RWPE2 (cell line): Measurements from ENCODE around the gene FBXW4.

ENCODE experiments used
- ATAC-seq: fragments of 200-7000 bp; cut with Tn5 transposase; 3 replicates; pipeline ENCODE4 v1.9.1; 2021; ENCODE audit warnings: low read depth
- DNase-seq: peaks from one replicate; pipeline ENCODE4 v3.0.0-alpha.2; 2020; ENCODE audit warnings: low spot score
- H3K27ac ChIP-seq: fragments of 450-650 bp; 2 replicates; pipeline ENCODE4 v1.5.1; 2017; ENCODE audit warnings: mild to moderate bottlenecking; ENCODE audit not compliant: poor library complexity, severe bottlenecking
- H3K27me3 ChIP-seq: fragments of 250-450 bp; sonication (Bioruptor Pico); 2 replicates; pipeline ENCODE4 v1.5.1; 2021; ENCODE audit warnings: mild to moderate bottlenecking, moderate library complexity; ENCODE audit not compliant: insufficient read depth, poor library complexity, severe bottlenecking
- H3K36me3 ChIP-seq: fragments of 250-450 bp; sonication (Bioruptor Pico); 2 replicates; pipeline ENCODE4 v1.5.1; 2020; ENCODE audit warnings: low read depth, mild to moderate bottlenecking, moderate library complexity
- H3K4me1 ChIP-seq: fragments of 250-450 bp; sonication (Bioruptor Pico); 2 replicates; pipeline ENCODE4 v1.5.1; 2021; ENCODE audit warnings: mild to moderate bottlenecking, moderate library complexity; ENCODE audit not compliant: insufficient read depth, poor library complexity, severe bottlenecking
- H3K4me3 ChIP-seq: fragments of 250-450 bp; sonication (Bioruptor Pico); 2 replicates; pipeline ENCODE4 v1.5.1; 2021; ENCODE audit warnings: mild to moderate bottlenecking, moderate library complexity; ENCODE audit not compliant: severe bottlenecking
- H3K9me3 ChIP-seq: fragments of 250-450 bp; sonication (Bioruptor Pico); 2 replicates; pipeline ENCODE4 v1.5.1; 2021; ENCODE audit warnings: mild to moderate bottlenecking, moderate library complexity; ENCODE audit not compliant: severe bottlenecking
- CTCF ChIP-seq: fragments of 450-650 bp; IDR thresholded peaks from one replicate; pipeline ENCODE4 v1.5.1; 2017; ENCODE audit warnings: mild to moderate bottlenecking, moderate library complexity; ENCODE audit not compliant: poor library complexity, severe bottlenecking

The FBXW4 gene

GRCh38 chr10:101655570-101655969 is 39.4 kb downstream of the FBXW4 start:
- TF ChIP-seq CTCF: no peak
- Histone ChIP-seq H3K9me3 (no peaks in the 10 kb centered on the region), H3K27ac (no peak overlapping the region), H3K4me3 (no peak overlapping the region), H3K27me3 (no peaks in the 10 kb centered on the region), H3K4me1 (no peaks in the 10 kb centered on the region), H3K36me3 (no peaks in the 10 kb centered on the region)
- DNase-seq: no peak
- no peak for ATAC-seq

GRCh38 chr10:101653536-101653935 is 41.4 kb downstream of the FBXW4 start:
- Histone ChIP-seq H3K4me3 (no peak overlapping the region), H3K27me3 (no peaks in the 10 kb centered on the region), H3K27ac (no peak overlapping the region), H3K4me1 (no peaks in the 10 kb centered on the region), H3K9me3 (no peaks in the 10 kb centered on the region), H3K36me3 (no peaks in the 10 kb centered on the region)
- DNase-seq (no peak), ATAC-seq (no peak)
- TF ChIP-seq CTCF: no peak

GRCh38 chr10:101651336-101651735 is 43.6 kb downstream of the FBXW4 start:
- ATAC-seq (no peak), DNase-seq (peak; percentile 7)
- Histone ChIP-seq H3K9me3 (no peaks in the 10 kb centered on the region), H3K36me3 (no peaks in the 10 kb centered on the region), H3K27ac (no peak overlapping the region), H3K4me3 (no peak overlapping the region), H3K27me3 (no peaks in the 10 kb centered on the region), H3K4me1 (no peaks in the 10 kb centered on the region)
- no peak for TF ChIP-seq CTCF

- Histone ChIP-seq H3K36me3 (no peaks in the 10 kb centered on the region), H3K27ac (no peak overlapping the region), H3K9me3 (no peaks in the 10 kb centered on the region), H3K27me3 (no peaks in the 10 kb centered on the region), H3K4me3 (no peak overlapping the region), H3K4me1 (no peaks in the 10 kb centered on the region)
- DNase-seq (peak; percentile 16), ATAC-seq (no peak)
- TF ChIP-seq CTCF: no peak
Observed at GRCh38 chr10:101650863-101651262, 44.1 kb downstream of the FBXW4 start.

GRCh38 chr10:101649525-101650085 is 45.4 kb downstream of the FBXW4 start:
- peak; percentile 18 for DNase-seq
- Histone ChIP-seq H3K9me3 (no peaks in the 10 kb centered on the region), H3K36me3 (no peaks in the 10 kb centered on the region), H3K27me3 (no peaks in the 10 kb centered on the region), H3K4me3 (no peak overlapping the region), H3K27ac (no peak overlapping the region), H3K4me1 (no peaks in the 10 kb centered on the region)
- TF ChIP-seq CTCF: no peak
- no peak for ATAC-seq
